ENCODE measurements around the gene NUFIP1.

NUFIP1 gene

GRCh38 chr13:44921246-44921877, 67.9 kb downstream of the NUFIP1 start:
- TF ChIP-seq, protein P1, sequence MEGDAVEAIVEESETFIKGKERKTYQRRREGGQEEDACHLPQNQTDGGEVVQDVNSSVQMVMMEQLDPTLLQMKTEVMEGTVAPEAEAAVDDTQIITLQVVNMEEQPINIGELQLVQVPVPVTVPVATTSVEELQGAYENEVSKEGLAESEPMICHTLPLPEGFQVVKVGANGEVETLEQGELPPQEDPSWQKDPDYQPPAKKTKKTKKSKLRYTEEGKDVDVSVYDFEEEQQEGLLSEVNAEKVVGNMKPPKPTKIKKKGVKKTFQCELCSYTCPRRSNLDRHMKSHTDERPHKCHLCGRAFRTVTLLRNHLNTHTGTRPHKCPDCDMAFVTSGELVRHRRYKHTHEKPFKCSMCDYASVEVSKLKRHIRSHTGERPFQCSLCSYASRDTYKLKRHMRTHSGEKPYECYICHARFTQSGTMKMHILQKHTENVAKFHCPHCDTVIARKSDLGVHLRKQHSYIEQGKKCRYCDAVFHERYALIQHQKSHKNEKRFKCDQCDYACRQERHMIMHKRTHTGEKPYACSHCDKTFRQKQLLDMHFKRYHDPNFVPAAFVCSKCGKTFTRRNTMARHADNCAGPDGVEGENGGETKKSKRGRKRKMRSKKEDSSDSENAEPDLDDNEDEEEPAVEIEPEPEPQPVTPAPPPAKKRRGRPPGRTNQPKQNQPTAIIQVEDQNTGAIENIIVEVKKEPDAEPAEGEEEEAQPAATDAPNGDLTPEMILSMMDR (IDR thresholded peaks at IDR 0.05; ENCODE audit: insufficient read depth, low read length, poor library complexity, severe bottlenecking), result no peak
- no peaks in the 10 kb centered on the region for H3K27me3 ChIP-seq (replicated peaks; ENCODE audit: control insufficient read depth, insufficient read depth, low read length)

GRCh38 chr13:44920013-44920412, 69.3 kb downstream of the NUFIP1 start:
- no peaks in the 10 kb centered on the region for H3K36me3 ChIP-seq (ENCODE audit: control insufficient read depth, insufficient read depth, low read length)
- DNase-seq (ENCODE audit: extremely low read depth, insufficient read length), result no peak
- no peak overlapping the region for H3K4me3 ChIP-seq (replicated peaks; ENCODE audit: low read depth, low read length)
- TF ChIP-seq, protein P1 (IDR thresholded peaks at IDR 0.05; ENCODE audit: insufficient read depth, low read length, poor library complexity, severe bottlenecking), result no peak
- no peaks in the 10 kb centered on the region for H3K27me3 ChIP-seq (replicated peaks; ENCODE audit: control insufficient read depth, insufficient read depth, low read length)

More at GRCh38 chr13:44921246-44921877, 67.9 kb downstream of the NUFIP1 start:
- Histone ChIP-seq H3K36me3 (ENCODE audit: control insufficient read depth, insufficient read depth, low read length) (no peaks in the 10 kb centered on the region), H3K4me3 (replicated peaks; ENCODE audit: low read depth, low read length) (no peak overlapping the region)
- no peak for DNase-seq (ENCODE audit: extremely low read depth, insufficient read length)

DNA sequence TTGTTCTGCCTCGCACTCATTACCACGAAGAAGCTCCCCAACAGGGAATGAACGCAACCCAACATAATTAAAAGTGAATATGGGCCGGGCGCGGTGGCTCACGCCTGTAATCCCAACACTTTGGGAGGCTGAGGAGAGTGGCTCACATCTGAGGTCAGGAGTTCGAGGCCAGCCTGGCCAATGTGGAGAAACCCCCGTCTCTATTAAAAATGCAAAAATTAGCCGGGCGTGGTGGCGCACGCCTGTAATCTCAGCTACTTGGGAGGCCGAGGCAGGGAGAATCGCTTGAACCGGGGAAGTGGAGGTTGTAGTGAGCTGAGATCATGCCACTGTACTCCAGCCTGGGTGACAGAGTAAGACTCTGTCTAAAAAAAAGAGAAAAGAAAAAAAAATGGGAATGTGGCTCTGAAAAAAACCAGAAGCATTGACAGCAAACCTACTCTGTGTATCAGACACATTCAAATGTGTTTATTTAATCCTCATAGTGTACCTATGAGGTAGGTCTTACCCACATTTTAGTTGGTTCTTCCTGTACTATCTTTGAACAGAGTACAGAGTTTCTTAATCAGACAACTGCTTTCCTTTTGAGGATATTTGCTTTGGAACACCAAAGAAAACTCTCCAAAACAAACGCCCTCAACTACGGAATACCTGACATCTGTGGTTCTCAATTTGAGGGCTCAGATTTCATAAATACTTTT, 70.0 kb downstream of the NUFIP1 start:
- TF ChIP-seq, protein P1 (IDR thresholded peaks at IDR 0.05; ENCODE audit: insufficient read depth, low read length, poor library complexity, severe bottlenecking), result no peak

DNA sequence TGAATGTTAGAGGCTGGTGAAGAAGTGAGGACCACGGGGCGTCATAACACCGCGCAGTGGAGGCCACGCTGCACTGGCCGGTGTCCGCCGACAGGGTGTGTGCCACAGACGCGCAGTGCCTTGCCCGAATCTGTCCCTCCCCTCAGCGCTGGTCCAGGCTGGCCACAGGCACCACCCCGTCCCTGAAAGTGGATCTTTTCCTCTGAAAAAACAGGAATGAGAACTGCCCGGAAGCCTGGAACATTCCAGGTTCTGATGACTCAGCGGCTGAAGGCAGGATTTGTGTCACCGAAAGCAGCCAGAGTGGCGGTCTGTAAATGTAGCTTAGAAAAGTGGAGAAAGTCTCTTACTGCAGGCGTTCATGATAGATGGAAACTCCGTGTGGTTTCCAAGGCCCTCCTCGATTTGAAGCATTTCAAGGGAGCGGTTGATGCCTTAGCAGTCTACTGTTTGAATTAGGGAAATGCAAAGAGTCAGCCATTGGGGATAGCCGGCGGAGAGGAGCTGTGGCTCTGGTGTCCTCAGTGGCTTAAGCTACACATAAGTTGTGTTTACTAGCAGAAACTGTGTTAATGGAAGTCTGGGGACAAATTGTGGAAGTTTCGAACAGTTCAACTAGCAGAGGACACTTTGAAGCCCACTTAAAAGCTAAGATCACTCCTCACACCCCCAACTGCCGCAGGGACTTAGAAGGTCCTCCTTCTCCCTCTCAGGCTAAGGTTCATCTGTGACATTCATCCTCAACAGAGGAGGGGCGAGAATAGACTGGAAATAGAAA, 70.8 kb downstream of the NUFIP1 start:
- peak; percentile 90 for DNase-seq (ENCODE audit: extremely low read depth, insufficient read length)
- no peaks in the 10 kb centered on the region for H3K27me3 ChIP-seq (replicated peaks; ENCODE audit: control insufficient read depth, insufficient read depth, low read length)
- peak overlapping the region; percentile 71 for H3K4me3 ChIP-seq (replicated peaks; ENCODE audit: low read depth, low read length)
- H3K36me3 ChIP-seq (ENCODE audit: control insufficient read depth, insufficient read depth, low read length), result no peaks in the 10 kb centered on the region
- TF ChIP-seq, protein P1 (IDR thresholded peaks at IDR 0.05; ENCODE audit: insufficient read depth, low read length, poor library complexity, severe bottlenecking), result peak; percentile 84

More for the DNA sequence above, 70.0 kb downstream of the NUFIP1 start:
- no peak overlapping the region for H3K4me3 ChIP-seq (replicated peaks; ENCODE audit: low read depth, low read length)
- H3K36me3 ChIP-seq (ENCODE audit: control insufficient read depth, insufficient read depth, low read length), result no peaks in the 10 kb centered on the region
- DNase-seq (ENCODE audit: extremely low read depth, insufficient read length), result no peak
- no peaks in the 10 kb centered on the region for H3K27me3 ChIP-seq (replicated peaks; ENCODE audit: control insufficient read depth, insufficient read depth, low read length)

GRCh38 chr13:44917589-44918325, 71.5 kb downstream of the NUFIP1 start:
- DNase-seq (ENCODE audit: extremely low read depth, insufficient read length), result peak; percentile 94
- TF ChIP-seq, protein P1 (IDR thresholded peaks at IDR 0.05; ENCODE audit: insufficient read depth, low read length, poor library complexity, severe bottlenecking), result peak; percentile 39
- Histone ChIP-seq H3K27me3 (replicated peaks; ENCODE audit: control insufficient read depth, insufficient read depth, low read length) (no peaks in the 10 kb centered on the region), H3K36me3 (ENCODE audit: control insufficient read depth, insufficient read depth, low read length) (no peaks in the 10 kb centered on the region), H3K4me3 (replicated peaks; ENCODE audit: low read depth, low read length) (peak overlapping the region; percentile 71)

Data from GM06990 (cell line).